ENCODE data around the gene LSM2.

- TF ChIP-seq CTCF (IDR thresholded peaks at IDR 0.05) (no peak), POLR2A (IDR thresholded peaks at IDR 0.05) (no peak)
These were observed 30.8 kb upstream of the LSM2 start for GRCh38 chr6:31837369-31838113.
